Transverse colon (tissue), 4 donors: ENCODE results near the gene IPO11.

ENCODE experiments used
- POLR2AphosphoS5 ChIP-seq, 3 donors: sonication (generic); formaldehyde crosslinking; IDR thresholded peaks; one replicate each; pipeline ENCODE4 v1.6.1; 2016; ENCODE audit warnings: antibody characterized with exemption in 3 of 3
- TF ChIP-seq, protein P1 (sequence below), 5 experiments: fragments of 200-600 bp in 3 of 5; fragments of 450-650 bp in 2 of 5; sonication (generic) in 3 of 5; IDR thresholded peaks; 1 replicate in 2 of 5; 2 replicates in 3 of 5; pipeline ENCODE4 v1.5.1; 2016 to 2017; ENCODE audit warnings: antibody characterized with exemption in 5 of 5, inconsistent platforms in 3 of 5, mild to moderate bottlenecking in 2 of 5, moderate library complexity in 1 of 5

GRCh38 chr5:62419609-62420008 is 7.0 kb downstream of the IPO11 start:
- no peak for TF ChIP-seq POLR2AphosphoS5 (IDR thresholded peaks at IDR 0.05)
- TF ChIP-seq, protein P1, sequence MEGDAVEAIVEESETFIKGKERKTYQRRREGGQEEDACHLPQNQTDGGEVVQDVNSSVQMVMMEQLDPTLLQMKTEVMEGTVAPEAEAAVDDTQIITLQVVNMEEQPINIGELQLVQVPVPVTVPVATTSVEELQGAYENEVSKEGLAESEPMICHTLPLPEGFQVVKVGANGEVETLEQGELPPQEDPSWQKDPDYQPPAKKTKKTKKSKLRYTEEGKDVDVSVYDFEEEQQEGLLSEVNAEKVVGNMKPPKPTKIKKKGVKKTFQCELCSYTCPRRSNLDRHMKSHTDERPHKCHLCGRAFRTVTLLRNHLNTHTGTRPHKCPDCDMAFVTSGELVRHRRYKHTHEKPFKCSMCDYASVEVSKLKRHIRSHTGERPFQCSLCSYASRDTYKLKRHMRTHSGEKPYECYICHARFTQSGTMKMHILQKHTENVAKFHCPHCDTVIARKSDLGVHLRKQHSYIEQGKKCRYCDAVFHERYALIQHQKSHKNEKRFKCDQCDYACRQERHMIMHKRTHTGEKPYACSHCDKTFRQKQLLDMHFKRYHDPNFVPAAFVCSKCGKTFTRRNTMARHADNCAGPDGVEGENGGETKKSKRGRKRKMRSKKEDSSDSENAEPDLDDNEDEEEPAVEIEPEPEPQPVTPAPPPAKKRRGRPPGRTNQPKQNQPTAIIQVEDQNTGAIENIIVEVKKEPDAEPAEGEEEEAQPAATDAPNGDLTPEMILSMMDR (IDR thresholded peaks at IDR 0.05): no peak
